NCI-H187 (cell line): ENCODE data around the gene CLN6.
"Not testable (repeated sequence)": the region's sequence is repeated elsewhere in the genome, so short reads cannot be mapped to it uniquely, and the experiment has no call there.

Experiments
- DNase-seq, 2 experiments: peaks; one replicate each; lab custom pipeline; 2025; lab: John Stamatoyannopoulos, UW

The CLN6 gene

GRCh38 chr15:68206711-68207151 is 22.8 kb downstream of the CLN6 start:
- no peak for DNase-seq

GRCh38 chr15:68205954-68206539 is 23.5 kb downstream of the CLN6 start:
- no peak for DNase-seq

- no peak for DNase-seq
Observed at GRCh38 chr15:68205558-68205944, 24.0 kb downstream of the CLN6 start.

GRCh38 chr15:68204776-68205557 is 24.6 kb downstream of the CLN6 start, which contains the start of gene CALML4:
TSS of gene CALML4 (minus strand) at chr15:68205332. CDS start at chr15:68205247, 85 bp downstream.
- DNase-seq: no peak

GRCh38 chr15:68204361-68204760 is 25.2 kb downstream of the CLN6 start:
- DNase-seq: no peak

- no peak for DNase-seq
Observed at GRCh38 chr15:68203956-68204355, 25.6 kb downstream of the CLN6 start.

GRCh38 chr15:68203486-68203885 is 26.0 kb downstream of the CLN6 start:
- DNase-seq: no peak

GRCh38 chr15:68202994-68203393 is 26.5 kb downstream of the CLN6 start:
- DNase-seq: not testable (repeated sequence)

GRCh38 chr15:68201879-68202261 is 27.7 kb downstream of the CLN6 start:
- no peak for DNase-seq

GRCh38 chr15:68201153-68201878 is 28.2 kb downstream of the CLN6 start:
- no peak for DNase-seq

- no peak for DNase-seq
Observed at GRCh38 chr15:68200016-68200861, 29.3 kb downstream of the CLN6 start.

GRCh38 chr15:68199340-68199739 is 30.2 kb downstream of the CLN6 start:
- DNase-seq: no peak

- no peak for DNase-seq
Observed at GRCh38 chr15:68197661-68198437, 31.7 kb downstream of the CLN6 start.

- no peak for DNase-seq
Observed at GRCh38 chr15:68197170-68197492, 32.4 kb downstream of the CLN6 start.

GRCh38 chr15:68196445-68197169 is 32.9 kb downstream of the CLN6 start:
- DNase-seq: no peak

- DNase-seq: no peak
Observed at GRCh38 chr15:68195336-68196112, 34.0 kb downstream of the CLN6 start.

- no peak for DNase-seq
Observed at GRCh38 chr15:68192804-68193486, 36.6 kb downstream of the CLN6 start.

- DNase-seq: no peak
Observed at GRCh38 chr15:68192117-68192516, 37.4 kb downstream of the CLN6 start.

- no peak for DNase-seq
Observed at GRCh38 chr15:68191555-68191954, 38.0 kb downstream of the CLN6 start.
